ENCODE measurements around the gene PFN4.

PFN4 gene

DNA sequence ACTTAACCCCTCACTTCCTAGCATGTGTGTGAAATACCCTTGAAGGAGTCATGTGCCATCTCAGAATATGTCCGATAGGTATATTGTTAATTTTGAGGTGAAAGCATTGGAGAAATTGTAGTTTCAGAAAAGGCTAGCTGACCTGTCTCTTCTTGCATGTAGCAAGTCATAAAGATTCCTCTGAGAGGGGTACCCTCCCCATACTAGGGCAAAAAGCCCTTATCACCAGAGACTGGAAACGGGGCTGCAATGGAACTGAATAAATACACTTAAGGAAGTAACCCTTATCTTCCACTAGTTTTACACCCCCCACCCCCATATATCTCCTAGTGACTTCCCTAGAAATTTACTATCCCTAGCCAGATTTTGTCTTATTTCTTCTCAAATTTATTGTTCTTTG, 45.3 kb downstream of the PFN4 start:
- no peak for DNase-seq (ENCODE audit: low read depth)

DNA sequence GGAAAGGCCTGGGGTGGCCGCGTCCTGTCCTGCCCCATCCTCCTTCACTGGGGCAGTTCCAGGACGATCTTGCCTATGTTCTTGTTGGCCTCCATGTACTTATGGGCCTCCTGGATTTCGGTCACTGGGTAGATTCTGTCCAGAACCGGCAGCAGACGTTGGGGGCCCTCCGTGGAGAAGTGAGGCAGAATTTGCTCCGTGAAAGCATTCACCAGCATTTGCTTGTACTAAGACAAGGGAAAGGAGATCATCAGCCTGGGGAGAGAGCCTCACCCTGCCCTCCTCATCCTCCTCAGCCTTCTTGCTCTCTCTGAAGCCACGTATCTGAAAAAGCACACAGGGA, 45.6 kb downstream of the PFN4 start:
- DNase-seq (ENCODE audit: low read depth): no peak

DNA sequence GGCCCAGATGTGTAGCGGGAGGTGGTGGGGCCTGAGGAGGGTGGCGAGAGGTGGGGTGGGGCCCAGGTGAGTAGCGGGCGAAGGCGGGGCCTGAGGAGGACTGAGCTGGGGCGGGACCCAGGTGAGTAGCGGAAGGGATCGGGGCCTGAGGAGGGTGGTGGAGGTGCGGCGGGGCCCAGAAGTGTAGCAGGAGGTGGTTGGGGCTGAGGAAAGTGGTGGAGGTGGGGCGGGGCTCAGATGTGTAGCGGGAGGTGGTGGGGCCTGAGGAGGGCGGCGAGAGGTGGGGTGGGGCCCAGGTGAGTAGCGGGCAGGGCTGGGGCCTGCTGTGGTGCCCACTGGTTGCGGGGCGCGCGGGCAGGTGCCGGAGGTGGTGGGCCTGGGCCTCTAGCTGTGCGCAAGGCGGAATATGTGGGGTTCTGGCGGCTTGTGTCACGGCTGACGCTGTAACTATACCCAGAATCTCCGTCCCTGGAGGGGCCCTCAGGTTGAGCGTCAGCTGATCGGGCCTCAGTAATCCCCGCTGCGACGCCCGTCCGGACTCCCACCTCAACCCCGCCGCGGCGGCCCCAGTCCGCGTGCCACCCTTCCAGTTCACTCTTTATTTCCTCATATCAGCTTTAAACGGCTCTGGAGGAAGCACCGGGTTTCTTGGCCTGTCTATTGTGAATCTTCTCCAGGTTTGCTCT, 46.1 kb downstream of the PFN4 start:
- DNase-seq (ENCODE audit: low read depth): no peak

DNA sequence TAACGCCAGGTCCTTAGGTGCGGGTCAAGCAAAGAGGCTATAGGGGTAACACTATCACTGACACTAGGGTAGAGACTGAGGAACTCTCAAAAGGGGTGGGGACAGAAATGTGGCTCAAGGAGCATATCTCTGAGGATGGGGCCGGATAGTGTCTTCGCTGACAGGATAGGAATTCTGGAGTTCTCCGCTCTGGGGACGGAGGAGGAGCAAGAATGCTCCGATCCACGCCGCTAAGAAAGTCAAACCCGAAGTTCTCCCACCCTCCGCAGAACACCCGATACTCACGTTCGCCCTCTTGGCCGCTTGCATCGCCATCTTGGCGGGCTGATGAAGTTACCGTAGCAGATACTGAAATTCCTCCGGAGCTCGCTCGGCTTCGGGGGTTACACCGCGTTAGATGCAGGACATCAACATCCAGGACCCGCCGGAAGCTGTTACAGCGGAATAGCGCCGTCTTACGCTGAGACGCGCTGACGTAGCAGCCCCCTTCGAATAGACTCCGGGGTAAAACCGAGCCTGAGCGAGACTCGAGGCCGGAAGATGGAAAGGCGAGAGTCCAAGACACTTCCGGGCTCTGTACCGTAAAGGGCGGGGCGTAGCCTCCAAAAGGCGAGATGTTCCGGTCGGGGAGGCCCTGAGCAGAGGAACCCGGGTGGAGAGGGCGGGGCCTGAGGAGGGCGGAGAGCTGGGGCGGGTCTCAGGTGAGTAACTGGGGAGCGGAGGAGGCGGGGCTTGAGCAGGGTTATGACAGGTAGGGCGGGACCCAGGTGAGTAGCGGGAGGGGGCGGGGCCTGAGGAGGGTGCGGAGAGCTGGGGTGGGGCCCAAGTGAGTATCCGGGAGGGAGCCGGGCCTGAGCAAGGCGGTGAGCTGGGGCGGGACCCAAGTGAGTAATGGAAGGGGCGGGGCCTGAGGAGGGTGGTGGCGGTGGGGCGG, 47.0 kb downstream of the PFN4 start, which contains the start of gene SF3B6:
TSS of gene SF3B6 (minus strand) at position 412 of the 934 bp plus-strand sequence. CDS start at position 315, 97 bp downstream.
- DNase-seq (ENCODE audit: low read depth): peak; percentile 99

DNA sequence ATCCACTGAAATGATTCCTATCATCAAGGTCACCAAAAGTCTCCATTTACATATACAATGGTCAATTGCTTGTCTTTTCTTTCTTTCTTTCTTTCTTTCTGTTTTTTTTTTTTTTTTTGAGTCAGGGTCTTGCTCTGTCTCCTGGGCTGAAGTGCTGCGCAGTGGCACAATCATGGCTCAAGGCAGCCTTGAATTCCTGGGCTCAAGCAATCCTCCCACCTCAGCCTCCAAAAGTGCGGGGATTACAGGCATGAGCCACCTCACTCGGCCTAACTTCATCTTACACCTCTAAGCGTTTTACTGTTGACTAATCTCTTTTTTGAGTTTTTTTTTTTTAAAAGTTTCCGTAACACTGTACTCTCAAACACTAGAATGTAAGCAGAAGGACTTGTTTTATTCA, 47.9 kb downstream of the PFN4 start:
- DNase-seq (ENCODE audit: low read depth): no peak

DNA sequence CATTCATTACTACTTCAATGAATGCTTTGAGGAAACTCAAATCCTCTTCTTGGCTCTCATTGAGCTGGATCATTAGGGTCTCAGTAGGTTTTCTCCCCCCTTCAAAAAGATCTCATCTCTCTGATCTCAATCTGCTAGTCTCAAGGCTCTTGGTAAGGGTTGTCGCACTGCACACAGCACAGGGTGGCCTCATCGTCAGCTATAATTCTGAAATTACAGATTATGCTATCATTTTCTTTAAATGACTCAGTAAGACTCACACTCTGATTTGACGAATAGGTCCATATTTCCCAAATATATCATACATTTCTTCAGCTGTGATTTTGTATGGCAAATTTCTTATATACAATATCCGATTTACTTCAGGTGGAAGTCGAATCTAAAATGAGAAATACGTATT, 49.3 kb downstream of the PFN4 start:
- DNase-seq (ENCODE audit: low read depth): no peak

DNA sequence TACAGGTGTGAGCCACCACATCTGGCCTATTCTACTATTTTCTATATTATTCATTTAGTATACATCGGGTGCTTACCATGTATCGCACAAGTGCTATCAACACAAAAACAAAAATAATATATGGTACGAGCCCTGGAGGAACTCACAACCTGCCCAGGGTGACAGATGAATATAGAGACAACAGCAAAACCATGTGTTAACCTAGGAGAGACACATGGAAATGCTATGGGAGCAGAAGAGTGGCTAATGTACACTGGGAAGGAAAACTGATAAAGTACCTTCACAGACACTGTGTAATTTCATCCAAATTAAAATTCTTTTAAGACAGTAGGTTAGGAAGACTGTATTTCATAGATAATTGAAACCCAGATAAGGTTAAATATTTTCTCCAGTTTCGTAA, 50.9 kb downstream of the PFN4 start:
- no peak for DNase-seq (ENCODE audit: low read depth)

DNA sequence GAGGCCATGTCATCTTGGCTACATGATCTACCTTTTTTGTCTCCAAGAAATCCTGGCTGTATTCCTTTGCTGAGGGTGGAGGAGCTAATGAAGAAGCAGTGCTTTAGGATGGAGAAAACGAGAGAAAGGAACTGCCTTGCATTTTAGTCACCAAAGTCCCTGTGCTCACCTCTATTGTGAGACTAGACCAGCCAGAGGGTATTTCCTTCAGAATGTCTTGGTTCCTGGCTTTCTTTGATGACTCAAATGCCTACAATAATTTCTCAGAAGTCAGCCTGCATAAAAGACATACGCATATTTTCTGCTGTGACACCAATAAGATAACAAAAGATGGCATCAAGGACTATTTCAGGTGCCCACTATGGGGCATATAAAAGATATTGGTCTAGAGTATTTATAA, 57.8 kb downstream of the PFN4 start:
- no peak for DNase-seq (ENCODE audit: low read depth)

All from CMK (cell line).